EH (cell line): ENCODE measurements around the gene ANKRD33B.

Experiments
- DNase-seq: peaks from one replicate; pipeline ENCODE4 v3.0.0-alpha.2; 2015; ENCODE audit warnings: low read depth

The ANKRD33B gene

GRCh38 chr5:10674096-10674495, 110.2 kb downstream of the ANKRD33B start:
- no peak for DNase-seq

- DNase-seq: no peak
Measured at GRCh38 chr5:10674582-10674981, 110.7 kb downstream of the ANKRD33B start.

- no peak for DNase-seq
Measured at GRCh38 chr5:10675177-10675700, 111.4 kb downstream of the ANKRD33B start.

DNA sequence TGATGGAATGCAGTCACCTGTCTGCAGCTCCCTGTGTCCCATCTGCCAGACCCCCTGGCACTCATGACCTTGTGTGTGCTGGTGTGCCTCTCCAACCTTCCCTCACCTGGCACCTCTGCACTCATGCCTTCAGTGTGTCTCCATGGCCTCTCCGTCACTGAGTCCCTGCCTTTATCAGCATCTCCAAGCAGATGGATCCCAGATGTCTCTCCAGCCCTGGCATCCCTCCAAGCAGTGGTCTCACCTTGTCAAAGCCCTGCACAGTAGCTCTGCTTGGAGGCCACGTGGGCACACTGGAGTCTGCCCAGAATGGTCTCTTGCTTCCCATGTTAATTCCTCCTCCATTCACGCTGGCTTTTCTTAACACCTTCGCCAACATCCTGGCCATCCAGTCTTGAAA, 112.4 kb downstream of the ANKRD33B start:
- DNase-seq: no peak

GRCh38 chr5:10676946-10677345, 113.1 kb downstream of the ANKRD33B start:
- DNase-seq: no peak

DNA sequence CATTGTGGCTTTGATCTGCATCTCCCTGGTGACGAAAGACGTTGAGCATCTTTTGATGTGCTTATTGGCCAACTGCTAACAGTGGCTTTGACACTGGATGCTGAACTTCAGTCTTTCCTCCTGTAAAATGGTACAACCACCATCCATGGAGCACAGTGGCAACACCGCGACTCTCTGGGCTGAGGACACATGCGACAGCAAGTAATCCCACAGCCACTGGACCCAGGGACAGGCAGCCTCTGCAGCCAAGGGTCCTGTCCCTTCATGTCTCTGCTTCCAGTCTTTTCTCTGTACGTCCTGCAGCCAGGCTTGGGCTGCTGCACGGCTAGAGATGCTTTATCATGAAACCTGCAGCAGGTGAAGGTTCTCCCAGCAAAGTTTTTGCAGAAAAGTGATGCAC, 113.7 kb downstream of the ANKRD33B start:
- no peak for DNase-seq

- peak; percentile 95 for DNase-seq
Measured at GRCh38 chr5:10678244-10678643, 114.4 kb downstream of the ANKRD33B start.

- no peak for DNase-seq
Measured at GRCh38 chr5:10679336-10679988, 115.6 kb downstream of the ANKRD33B start.

DNA sequence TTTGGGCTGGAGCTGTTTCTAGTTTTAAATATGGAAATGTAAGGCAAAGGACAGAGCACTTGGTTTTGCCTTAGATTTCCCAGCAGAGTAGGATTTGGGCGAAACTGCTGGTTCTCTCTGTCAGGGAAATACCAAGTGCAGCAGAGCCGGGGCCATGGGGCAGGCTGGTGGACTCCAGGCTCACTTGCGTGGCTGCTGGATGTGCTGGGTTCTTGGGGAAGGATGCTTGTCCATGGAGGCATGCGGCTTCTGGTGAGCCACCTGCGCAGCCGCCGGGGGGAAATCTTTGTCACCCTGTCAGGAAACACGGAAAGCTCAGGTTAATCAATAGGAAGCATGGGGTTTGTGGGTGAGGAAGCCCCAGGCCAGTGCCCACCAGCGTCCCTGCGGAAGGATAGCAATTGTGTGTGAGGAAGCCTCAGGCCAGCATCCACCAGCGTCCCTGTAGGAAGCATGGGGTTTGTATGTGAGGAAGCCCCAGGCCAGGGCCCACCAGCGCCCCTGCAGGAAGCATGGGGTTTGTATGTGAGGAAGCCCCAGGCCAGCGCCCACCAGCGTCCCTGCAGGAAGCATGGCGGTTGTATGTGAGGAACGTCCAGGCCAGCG, 117.1 kb downstream of the ANKRD33B start:
- no peak for DNase-seq

DNA sequence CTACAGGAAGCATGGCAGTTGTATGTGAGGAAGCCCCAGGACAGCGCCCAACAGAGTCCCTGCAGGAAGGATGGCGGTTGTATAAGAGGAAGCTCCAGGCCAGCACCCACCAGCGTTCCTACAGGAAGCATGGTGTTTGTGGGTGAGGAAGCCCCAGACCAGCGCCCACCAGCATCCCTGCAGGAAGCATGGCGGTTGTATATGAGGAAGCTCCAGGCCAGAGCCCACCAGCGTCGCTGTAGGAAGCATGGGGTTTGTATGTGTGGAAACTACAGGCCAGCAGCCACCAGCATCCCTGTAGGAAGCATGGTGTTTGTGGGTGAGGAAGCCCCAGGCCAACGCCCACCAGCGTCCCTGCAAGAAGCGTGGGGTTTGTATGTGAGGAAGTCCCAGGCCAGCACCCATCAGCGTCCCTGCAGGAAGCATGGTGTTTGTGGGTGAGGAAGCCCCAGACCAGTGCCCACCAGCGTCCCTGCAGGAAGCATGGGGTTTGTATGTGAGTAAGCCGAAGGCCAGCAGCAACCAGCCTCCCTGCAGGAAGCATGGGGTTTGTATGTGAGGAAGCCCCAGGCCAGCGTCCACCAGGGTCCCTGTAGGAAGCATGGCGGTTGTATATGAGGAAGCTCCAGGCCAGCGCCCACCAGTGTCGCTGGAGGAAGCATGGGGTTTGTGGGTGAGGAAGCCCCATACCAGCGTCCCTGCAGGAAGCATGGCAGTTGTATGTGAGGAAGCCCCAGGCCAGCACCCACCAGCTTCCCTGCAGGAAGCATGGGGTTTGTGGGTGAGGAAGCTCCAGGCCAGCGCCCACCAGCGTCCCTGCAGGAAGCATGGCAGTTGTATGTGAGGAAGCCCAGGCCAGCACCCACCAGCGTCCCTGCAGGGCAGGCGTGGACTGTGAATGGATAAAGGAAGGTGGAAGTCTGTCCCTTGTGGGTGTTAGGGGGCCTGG, 118.1 kb downstream of the ANKRD33B start:
- DNase-seq: no peak

DNA sequence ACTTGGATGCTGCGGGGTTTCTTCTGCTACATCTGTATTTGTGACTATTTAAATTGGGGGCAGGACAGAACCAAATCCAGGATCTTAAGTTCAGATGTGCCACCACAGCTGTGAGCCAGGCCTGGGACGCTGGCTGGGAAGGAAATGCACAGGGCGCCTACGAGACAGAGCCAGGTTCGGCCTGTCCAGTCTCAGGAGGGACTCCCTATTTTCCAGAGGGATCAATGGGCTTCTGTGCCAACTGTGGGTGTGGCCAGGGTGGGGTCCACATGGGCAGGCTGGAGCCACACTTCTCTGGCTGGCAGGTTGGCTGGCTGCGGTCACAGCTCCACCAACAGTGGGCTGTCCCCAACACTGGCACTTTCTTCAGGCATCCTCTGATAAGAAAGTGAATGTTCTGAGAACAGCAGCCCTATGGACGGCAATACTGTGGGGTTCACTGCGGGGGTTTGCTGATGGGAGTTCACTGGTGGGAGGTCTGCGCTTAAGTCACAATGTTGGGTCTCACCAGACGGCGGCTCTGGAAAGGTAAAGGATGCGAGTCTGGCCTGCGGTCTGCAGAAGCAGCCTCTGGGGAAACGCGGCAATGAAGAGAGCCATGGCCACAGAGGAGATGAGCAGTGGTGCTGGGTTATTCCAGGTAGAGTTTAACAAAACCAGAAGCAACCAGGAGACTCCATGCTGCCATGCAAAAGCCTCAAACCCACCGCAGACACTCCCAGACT, 119.1 kb downstream of the ANKRD33B start:
- DNase-seq: no peak

DNA sequence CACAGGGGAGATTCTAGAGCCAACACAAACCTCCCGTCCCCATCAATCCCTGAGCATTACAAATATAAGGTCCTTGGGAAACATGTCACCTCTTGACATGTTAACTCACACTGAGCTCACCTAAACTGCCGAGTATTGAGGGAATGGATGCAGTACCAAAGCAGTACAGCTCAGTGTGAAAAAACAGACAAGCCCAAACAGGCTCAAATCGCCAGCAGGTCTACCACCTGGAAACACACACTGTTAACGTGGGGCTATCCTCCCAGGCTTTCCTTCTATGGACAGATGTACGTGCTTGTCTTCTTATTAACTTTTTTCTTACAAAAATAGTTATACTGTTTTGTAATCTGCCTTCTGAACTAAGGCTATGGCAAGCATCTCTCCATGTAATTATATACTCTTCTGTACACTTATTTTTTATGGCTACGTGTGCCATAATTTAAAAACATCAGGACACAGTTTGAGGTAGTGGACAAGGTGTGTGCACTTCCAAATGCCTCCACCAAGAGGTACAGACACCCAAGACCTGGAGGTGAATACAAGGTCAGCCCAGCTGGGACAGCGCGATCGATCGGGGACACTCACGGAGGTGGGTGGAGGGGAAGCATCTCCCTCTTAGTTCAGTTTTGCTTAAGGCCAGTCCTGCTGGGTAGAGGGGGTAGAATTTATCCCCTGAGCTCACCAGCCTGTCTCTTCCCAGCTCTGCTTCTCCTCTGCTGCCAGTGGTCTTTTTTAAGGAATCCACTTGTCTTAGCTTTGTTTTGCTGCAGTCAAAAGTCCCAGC, 120.6 kb downstream of the ANKRD33B start:
- DNase-seq: no peak

- no peak for DNase-seq
Measured at GRCh38 chr5:10685115-10685521, 121.2 kb downstream of the ANKRD33B start.

DNA sequence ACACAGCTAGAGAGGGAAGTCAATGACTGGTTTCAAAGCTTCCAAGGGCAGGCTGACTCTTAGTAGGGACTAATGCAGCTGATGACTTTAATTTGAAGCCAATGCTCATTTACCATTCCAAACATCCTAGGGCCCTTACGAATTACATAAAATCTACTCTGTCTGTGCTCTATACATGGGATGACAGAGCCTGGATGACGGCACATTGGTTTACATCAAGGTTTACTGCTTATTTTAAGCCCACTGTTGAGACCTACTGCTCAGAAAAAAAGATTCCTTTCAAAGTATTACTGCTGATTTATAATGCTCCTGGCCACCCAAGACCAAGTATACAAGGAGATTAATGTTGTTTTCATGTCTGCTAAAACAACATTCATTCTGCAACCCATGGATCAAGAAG, 123.0 kb downstream of the ANKRD33B start:
- DNase-seq: no peak

GRCh38 chr5:10688651-10689171, 124.8 kb downstream of the ANKRD33B start:
- DNase-seq: no peak

DNA sequence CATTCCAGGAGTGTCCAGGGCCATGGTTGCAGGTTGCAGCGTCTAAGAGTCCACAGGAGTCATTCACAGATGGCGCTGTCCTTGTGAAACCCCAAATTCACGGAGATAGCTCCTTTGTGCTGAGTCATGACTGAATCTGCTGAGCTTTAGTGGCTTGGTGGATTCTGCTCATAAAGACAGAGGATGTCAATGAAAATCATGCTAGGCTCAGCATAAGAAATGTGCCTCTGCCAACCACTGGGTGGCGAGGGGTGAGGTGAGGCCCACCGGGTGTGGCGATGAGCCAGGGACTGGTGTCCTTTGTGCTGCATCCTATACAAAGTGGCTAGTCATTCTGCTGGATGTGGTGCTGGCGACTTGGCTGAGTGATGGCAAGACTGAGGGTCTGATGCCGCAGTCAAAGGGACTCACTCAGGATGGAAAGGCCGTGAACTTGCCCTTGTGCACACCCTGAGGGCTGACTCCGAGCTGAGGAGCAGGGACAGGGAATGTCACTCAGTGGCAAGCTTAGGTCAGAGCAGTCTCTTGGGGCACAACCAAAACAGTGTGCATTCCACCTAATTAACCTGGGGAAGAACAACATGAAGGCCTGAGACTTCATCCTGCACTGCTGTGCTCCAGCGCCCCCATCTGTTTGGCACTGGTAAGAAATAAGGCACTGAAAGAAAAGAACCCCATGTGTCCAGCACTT, 125.7 kb downstream of the ANKRD33B start:
- peak; percentile 75 for DNase-seq

DNA sequence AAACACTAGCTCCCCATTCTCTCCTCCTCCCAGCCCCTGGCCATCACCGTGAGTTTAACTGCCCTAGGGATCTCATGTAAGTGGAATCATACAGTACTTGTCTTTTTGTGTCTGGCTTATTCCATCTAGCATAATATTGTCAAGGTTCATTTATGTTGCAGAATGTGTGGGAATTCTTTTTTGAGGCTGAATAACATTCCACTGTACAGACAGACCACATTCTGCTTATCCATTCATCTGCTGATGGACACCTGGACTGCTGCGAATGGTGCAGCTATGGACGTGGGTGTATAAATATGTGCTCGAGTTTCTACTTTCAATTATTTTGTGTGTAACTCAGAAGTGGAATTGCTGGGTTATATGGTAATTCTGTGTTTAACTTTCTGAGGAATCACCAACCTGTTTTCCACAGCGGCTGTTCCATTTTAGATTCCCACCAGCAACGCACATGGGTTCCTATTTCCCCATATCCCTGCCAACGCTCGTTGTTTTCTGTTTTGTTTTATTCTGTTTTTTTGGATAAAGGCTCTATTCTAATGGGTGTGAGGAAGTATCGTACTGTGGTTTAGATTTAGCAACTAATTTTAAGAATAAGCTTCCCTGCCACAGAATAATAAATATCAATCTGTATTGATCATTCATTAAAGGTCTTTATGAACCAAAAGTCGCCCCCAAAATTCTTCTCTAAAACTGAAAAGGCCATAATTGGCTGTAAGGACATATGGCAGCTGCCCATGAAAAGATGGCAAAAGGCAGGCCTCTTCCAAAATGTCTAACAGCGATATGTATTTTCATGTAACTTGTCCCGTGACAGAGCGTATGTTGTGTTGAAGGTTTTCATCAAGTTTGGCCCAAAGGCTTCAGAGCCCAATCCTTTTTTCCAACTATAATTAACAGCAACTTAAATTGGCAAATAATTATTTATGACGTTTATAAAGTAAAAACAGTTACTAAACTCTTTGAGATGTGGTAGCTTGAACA, 126.9 kb downstream of the ANKRD33B start:
- peak; percentile 51 for DNase-seq

- peak; percentile 97 for DNase-seq
Measured at GRCh38 chr5:10691826-10692785, 128.2 kb downstream of the ANKRD33B start.
